Measurements from ENCODE around the gene NOTCH2.

The NOTCH2 gene

DNA sequence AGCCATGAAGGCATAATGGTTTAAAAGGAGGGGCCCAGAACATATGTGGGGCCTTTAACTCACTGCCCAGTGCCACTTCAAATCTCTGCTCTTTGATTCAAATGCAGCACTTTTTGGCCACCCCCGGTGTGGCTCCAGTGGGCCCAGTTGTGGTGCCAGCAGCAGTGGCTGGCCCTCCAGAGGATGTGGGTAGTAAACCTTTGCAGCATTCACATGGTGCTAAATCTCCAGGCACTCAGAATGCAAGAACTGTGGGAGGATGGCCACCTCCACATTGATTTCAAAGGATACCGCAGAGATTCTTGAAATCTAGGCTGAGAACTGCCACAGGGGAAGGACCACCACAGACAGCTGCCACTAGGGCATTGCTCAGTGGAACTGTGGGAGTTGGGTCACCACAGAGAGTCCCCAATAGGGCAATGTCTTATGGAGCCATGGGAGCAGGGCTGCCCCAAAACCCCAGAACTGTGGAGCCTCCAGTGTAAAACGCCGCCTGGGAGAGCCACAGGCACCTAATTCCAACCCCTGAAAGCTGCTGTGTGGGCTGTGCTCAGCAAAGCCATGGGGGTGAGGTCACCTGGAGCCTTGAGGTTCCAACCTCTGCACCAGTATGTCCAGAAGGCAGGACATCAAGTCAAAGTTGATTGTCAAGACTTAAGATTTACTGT is 166.6 kb downstream of the NOTCH2 start:
- H3K27me3 ChIP-seq (ENCODE audit: control insufficient read depth, insufficient read depth, low read length): 0 out of 2 replicates have a peak, but pooled peaks cover under 1% of the 10 kb centered on the region
- H3K4me3 ChIP-seq (ENCODE audit: low read depth, low read length): no peak overlapping the region
- no peaks in the 10 kb centered on the region for H3K4me1 ChIP-seq (ENCODE audit: control insufficient read depth, insufficient read depth, low read length)
- no peak overlapping the region for H3K27ac ChIP-seq (ENCODE audit: low read depth, low read length)
- H3K36me3 ChIP-seq (ENCODE audit: control insufficient read depth, insufficient read depth, low read length): no peaks in the 10 kb centered on the region
- H3K9ac ChIP-seq (ENCODE audit: low read depth, low read length): no peak overlapping the region
- H3K9me3 ChIP-seq (ENCODE audit: control insufficient read depth, insufficient read depth, low read length): no peaks in the 10 kb centered on the region

DNA sequence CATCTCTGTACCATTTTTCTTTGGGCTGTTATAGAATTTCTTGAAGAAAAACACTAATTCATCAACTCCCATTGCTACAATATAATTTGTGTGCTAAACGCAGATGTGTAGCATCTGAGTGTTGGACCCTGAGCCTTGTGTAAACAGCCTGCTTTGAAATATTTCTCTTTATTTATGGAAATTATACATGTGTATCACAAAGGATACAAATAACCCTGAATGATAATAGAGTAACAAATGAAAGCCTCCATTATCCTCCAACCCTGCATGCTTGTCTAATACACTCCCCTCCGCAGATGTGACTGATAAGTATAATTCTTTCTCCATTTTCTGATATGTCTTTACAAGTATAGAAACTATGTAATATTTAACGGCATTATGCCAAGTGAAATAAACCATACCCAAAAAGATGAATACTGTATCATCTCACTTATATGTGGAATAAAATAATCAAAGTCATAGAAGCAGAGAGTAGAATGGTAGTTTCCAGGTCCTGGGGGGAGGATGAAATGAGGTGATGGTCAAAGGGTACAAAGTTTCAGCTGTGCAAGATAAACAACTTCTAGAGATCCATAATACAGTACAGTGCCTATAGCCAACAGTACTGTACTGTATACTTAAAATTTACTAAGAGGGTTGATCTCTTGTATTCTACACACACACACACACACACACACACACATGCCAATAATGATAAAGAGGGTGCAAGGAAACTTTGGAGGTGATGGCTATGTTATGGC is 170.3 kb downstream of the NOTCH2 start:
- Histone ChIP-seq H3K4me1 (ENCODE audit: control insufficient read depth, insufficient read depth, low read length) (no peaks in the 10 kb centered on the region), H3K36me3 (ENCODE audit: control insufficient read depth, insufficient read depth, low read length) (no peaks in the 10 kb centered on the region), H3K4me3 (ENCODE audit: low read depth, low read length) (no peak overlapping the region), H3K27me3 (ENCODE audit: control insufficient read depth, insufficient read depth, low read length) (0 out of 2 replicates have a peak, but pooled peaks cover 3% of the 10 kb centered on the region), H3K9me3 (ENCODE audit: control insufficient read depth, insufficient read depth, low read length) (no peaks in the 10 kb centered on the region), H3K27ac (ENCODE audit: low read depth, low read length) (no peak overlapping the region), H3K9ac (ENCODE audit: low read depth, low read length) (no peak overlapping the region)

DNA sequence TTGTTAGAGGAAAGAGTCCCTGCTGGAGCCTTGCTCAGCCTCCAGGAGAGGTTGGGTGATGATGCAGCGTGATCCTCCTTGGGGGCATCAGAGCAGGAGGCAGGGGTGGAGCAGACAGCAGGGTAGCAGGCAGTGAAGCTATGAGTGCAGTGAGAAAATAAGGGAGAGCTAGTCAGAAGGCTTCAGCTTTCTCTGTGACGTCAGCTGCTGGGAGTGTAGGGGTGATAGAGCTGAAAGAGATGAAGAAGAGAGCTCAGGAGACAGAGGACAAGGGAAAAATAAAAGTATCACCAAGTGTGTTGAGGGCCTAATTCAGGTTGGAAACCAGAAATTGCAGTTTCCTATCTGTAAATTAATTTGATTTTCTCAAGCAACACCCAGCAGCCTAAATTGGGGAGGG is 170.9 kb downstream of the NOTCH2 start:
- no peaks in the 10 kb centered on the region for H3K9me3 ChIP-seq (ENCODE audit: control insufficient read depth, insufficient read depth, low read length)
- no peak overlapping the region for H3K9ac ChIP-seq (ENCODE audit: low read depth, low read length)
- H3K27ac ChIP-seq (ENCODE audit: low read depth, low read length): no peak overlapping the region
- no peaks in the 10 kb centered on the region for H3K36me3 ChIP-seq (ENCODE audit: control insufficient read depth, insufficient read depth, low read length)
- no peak overlapping the region for H3K4me3 ChIP-seq (ENCODE audit: low read depth, low read length)
- H3K27me3 ChIP-seq (ENCODE audit: control insufficient read depth, insufficient read depth, low read length): 0 out of 2 replicates have a peak, but pooled peaks cover 3% of the 10 kb centered on the region
- no peaks in the 10 kb centered on the region for H3K4me1 ChIP-seq (ENCODE audit: control insufficient read depth, insufficient read depth, low read length)

DNA sequence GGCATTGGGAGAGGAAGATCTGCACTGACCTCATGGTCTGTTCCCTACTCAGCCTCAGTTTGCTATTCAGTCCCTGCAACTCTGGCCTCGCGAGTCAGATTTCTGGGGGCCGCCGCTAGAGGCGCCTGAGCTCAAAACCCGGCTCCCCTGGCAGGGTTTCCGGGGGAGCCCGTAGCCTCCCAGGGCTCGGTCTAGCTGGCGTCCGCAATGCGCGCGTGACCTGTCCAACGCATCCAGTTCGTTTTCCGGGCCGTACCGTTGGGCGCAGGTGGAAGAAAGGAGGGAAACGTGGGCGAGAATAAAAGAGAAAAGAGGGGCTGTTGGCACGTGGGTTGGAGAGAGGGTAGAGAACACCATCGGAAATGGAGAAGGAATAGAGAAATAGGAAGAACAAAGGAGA is 173.2 kb downstream of the NOTCH2 start, which contains the start of gene ADAM30:
Gene ADAM30 (minus strand): TSS at position 213 of the 400 bp plus-strand sequence. CDS start 179 bp downstream, at position 34.
- Histone ChIP-seq H3K9ac (ENCODE audit: low read depth, low read length) (no peak within 1 kb of the TSS), H3K9me3 (ENCODE audit: control insufficient read depth, insufficient read depth, low read length) (no peaks in the 10 kb centered on the region), H3K4me3 (ENCODE audit: low read depth, low read length) (no peak within 1 kb of the TSS), H3K27me3 (ENCODE audit: control insufficient read depth, insufficient read depth, low read length) (0 out of 2 replicates have a peak, but pooled peaks cover 3% of the 10 kb centered on the region), H3K4me1 (ENCODE audit: control insufficient read depth, insufficient read depth, low read length) (no peaks in the 10 kb centered on the region), H3K36me3 (ENCODE audit: control insufficient read depth, insufficient read depth, low read length) (no peaks in the 10 kb centered on the region), H3K27ac (ENCODE audit: low read depth, low read length) (no peak within 1 kb of the TSS)

DNA sequence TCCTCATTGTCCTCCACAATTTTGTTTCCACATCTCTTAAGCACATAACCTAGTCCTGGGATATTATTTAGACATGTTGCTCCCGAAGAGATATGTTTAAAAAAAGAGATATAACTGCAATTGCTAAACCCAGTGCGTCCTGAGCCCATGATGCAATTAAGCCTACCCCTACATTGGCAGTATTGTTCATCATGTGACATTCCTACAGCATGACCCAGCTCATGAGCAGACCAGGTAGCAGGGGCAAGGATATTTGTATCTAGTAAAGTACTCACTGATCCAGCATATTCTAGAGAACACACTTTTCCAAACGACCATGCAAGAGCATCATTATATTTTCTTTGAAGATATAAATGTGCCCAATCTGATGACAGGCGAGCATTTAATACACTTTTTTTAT is 174.4 kb downstream of the NOTCH2 start:
- Histone ChIP-seq H3K36me3 (ENCODE audit: control insufficient read depth, insufficient read depth, low read length) (no peaks in the 10 kb centered on the region), H3K27me3 (ENCODE audit: control insufficient read depth, insufficient read depth, low read length) (0 out of 2 replicates have a peak, but pooled peaks cover 3% of the 10 kb centered on the region), H3K9me3 (ENCODE audit: control insufficient read depth, insufficient read depth, low read length) (no peaks in the 10 kb centered on the region)

DNA sequence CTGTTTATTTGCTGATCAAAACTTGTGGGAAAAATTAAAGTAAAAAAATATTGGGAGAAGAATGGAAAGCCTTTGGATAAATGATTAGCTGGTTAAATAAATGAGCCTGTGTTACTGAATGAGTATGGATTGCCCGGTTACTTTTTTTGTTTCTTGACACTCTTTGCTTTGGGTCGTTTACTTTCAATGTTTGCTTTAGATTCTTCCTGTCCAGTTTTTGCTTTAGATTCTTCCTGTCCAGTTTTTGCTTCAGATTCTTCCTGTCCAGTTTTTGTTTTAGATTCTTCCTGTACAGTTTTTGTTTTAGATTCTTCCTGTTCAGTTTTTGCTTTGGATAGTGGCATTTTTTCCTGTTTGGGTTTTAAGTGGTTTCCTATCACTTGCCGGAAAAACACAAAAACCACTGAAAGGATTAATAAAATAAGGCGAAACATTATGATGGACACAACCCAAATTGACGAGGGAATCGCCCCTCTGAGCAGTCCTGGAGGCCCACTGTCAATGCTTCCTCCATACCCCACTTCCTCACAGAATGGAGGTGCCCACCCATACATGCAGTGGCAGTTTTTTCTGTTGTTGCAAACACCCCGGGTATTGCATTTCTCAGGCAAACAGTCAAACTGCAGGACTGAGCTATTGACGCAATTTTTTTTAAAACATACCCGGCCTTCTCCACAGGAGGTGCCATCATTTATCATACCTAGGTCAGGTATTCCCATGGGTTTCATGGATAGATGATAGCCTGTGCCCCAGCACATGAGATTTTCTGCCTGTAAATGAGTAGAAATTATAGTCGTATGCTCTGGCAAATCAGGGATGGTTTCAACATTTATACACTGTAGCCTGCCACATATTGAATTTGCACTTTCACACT is 175.4 kb downstream of the NOTCH2 start:
- 0 out of 2 replicates have a peak, but pooled peaks cover 3% of the 10 kb centered on the region for H3K27me3 ChIP-seq (ENCODE audit: control insufficient read depth, insufficient read depth, low read length)
- H3K27ac ChIP-seq (ENCODE audit: low read depth, low read length): no peak overlapping the region
- H3K9ac ChIP-seq (ENCODE audit: low read depth, low read length): no peak overlapping the region
- no peaks in the 10 kb centered on the region for H3K9me3 ChIP-seq (ENCODE audit: control insufficient read depth, insufficient read depth, low read length)
- H3K36me3 ChIP-seq (ENCODE audit: control insufficient read depth, insufficient read depth, low read length): no peaks in the 10 kb centered on the region
- H3K4me3 ChIP-seq (ENCODE audit: low read depth, low read length): no peak overlapping the region
- H3K4me1 ChIP-seq (ENCODE audit: control insufficient read depth, insufficient read depth, low read length): no peaks in the 10 kb centered on the region

More for the DNA sequence above, 174.4 kb downstream of the NOTCH2 start:
- Histone ChIP-seq H3K4me1 (ENCODE audit: control insufficient read depth, insufficient read depth, low read length) (no peaks in the 10 kb centered on the region), H3K9ac (ENCODE audit: low read depth, low read length) (no peak overlapping the region), H3K4me3 (ENCODE audit: low read depth, low read length) (no peak overlapping the region), H3K27ac (ENCODE audit: low read depth, low read length) (no peak overlapping the region)

DNA sequence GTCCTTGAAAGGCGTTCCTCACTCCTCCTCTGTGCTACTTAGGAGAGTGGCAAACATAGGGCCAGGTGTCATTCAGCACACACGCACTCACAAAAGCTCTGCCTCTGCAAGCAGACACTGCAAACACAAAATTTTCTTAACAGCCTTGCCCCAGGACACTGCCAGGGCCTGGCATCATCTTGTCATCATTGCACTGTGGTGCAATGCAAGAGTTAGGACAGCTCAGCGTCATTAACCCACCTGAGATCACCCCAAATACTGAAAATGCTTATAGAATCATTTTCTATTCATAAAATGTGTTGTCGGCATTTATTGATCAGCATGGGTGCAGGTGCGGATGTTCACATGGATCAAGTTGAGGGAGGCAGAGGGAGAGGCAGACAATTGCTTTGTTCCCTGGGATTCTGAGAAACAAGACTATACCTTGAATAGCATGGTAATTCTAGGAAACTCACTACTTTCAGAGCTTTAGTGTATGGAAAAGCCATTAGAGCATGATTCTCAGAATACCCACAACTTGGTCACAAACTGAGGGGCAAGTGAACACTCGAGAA is 176.1 kb downstream of the NOTCH2 start:
- H3K9ac ChIP-seq (ENCODE audit: low read depth, low read length): no peak overlapping the region
- H3K4me3 ChIP-seq (ENCODE audit: low read depth, low read length): no peak overlapping the region
- no peaks in the 10 kb centered on the region for H3K36me3 ChIP-seq (ENCODE audit: control insufficient read depth, insufficient read depth, low read length)
- H3K9me3 ChIP-seq (ENCODE audit: control insufficient read depth, insufficient read depth, low read length): no peaks in the 10 kb centered on the region
- H3K27me3 ChIP-seq (ENCODE audit: control insufficient read depth, insufficient read depth, low read length): 0 out of 2 replicates have a peak, but pooled peaks cover 3% of the 10 kb centered on the region
- H3K27ac ChIP-seq (ENCODE audit: low read depth, low read length): no peak overlapping the region
- no peaks in the 10 kb centered on the region for H3K4me1 ChIP-seq (ENCODE audit: control insufficient read depth, insufficient read depth, low read length)

DNA sequence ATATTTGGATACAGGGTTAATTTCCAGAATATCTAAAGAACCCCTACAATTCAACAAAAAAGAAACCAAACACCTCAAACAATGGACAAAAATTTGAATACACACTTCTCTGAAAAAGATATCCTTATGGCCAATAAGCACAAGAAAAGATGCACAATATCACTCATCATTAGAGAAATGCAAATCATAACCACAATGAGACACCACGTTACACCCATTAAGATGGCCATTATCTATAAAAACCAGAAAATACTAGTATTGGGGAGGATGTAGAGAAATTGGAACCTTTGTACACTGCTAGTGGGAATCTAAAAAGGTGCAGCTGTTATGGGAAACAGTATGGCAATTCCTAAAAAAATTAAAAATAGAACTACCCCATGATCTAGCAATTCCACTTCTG is 178.1 kb downstream of the NOTCH2 start:
- Histone ChIP-seq H3K4me3 (ENCODE audit: low read depth, low read length) (no peak overlapping the region), H3K9me3 (ENCODE audit: control insufficient read depth, insufficient read depth, low read length) (no peaks in the 10 kb centered on the region), H3K4me1 (ENCODE audit: control insufficient read depth, insufficient read depth, low read length) (no peaks in the 10 kb centered on the region), H3K27ac (ENCODE audit: low read depth, low read length) (no peak overlapping the region), H3K36me3 (ENCODE audit: control insufficient read depth, insufficient read depth, low read length) (no peaks in the 10 kb centered on the region), H3K27me3 (ENCODE audit: control insufficient read depth, insufficient read depth, low read length) (no peaks in the 10 kb centered on the region), H3K9ac (ENCODE audit: low read depth, low read length) (no peak overlapping the region)

DNA sequence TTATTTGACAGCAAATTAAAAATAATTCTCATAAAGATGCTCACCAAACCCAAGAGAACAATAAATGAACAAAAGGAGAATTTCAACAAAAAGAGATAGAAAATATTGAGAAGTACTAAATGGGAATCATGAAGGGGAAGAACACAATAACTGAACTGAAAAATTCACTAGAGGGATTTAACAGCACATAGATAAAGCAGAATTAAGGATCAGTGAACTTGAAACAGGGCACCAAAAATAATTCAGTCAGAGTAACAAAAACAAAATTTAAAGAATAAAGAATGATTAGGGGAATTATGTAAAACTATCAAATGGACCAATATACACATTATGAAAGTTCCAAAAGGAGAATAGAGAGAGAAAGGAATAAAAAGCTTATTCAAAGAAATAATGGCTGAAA is 181.0 kb downstream of the NOTCH2 start:
- Histone ChIP-seq H3K4me1 (ENCODE audit: control insufficient read depth, insufficient read depth, low read length) (no peaks in the 10 kb centered on the region), H3K9ac (ENCODE audit: low read depth, low read length) (no peak overlapping the region), H3K9me3 (ENCODE audit: control insufficient read depth, insufficient read depth, low read length) (no peaks in the 10 kb centered on the region), H3K27me3 (ENCODE audit: control insufficient read depth, insufficient read depth, low read length) (no peaks in the 10 kb centered on the region), H3K36me3 (ENCODE audit: control insufficient read depth, insufficient read depth, low read length) (no peaks in the 10 kb centered on the region), H3K27ac (ENCODE audit: low read depth, low read length) (no peak overlapping the region), H3K4me3 (ENCODE audit: low read depth, low read length) (no peak overlapping the region)

DNA sequence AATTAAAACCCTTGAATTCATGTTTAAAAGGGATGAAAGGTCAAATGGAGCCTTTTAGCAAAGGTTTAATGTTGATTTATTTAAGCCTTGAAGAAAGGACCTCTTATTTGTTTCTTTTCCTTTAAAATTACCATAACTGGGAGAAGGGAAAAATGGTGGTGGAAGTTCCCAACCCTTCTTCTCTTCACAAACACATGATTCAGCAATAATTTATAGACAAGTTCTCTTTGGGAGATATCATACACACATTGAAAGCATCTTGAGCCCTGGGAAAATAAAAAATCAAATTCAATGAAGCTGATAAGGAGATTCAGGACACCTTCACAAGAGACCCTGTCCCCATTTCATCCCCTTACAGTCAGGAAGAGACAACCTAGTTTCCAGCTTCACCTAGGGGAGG is 182.0 kb downstream of the NOTCH2 start:
- Histone ChIP-seq H3K9ac (ENCODE audit: low read depth, low read length) (no peak overlapping the region), H3K9me3 (ENCODE audit: control insufficient read depth, insufficient read depth, low read length) (no peaks in the 10 kb centered on the region), H3K36me3 (ENCODE audit: control insufficient read depth, insufficient read depth, low read length) (no peaks in the 10 kb centered on the region), H3K27ac (ENCODE audit: low read depth, low read length) (no peak overlapping the region), H3K27me3 (ENCODE audit: control insufficient read depth, insufficient read depth, low read length) (no peaks in the 10 kb centered on the region), H3K4me1 (ENCODE audit: control insufficient read depth, insufficient read depth, low read length) (no peaks in the 10 kb centered on the region), H3K4me3 (ENCODE audit: low read depth, low read length) (no peak overlapping the region)

Data from HUES48 (cell line).